RWPE2 (cell line): ENCODE results near the gene IKZF5.
A peak's percentile ranks its signal among the peaks of the same experiment; 100 is the strongest.

ENCODE experiments used
- ATAC-seq: fragments of 200-7000 bp; cut with Tn5 transposase; 3 replicates; pipeline ENCODE4 v1.9.1; 2021; ENCODE audit warnings: low read depth
- DNase-seq: peaks from one replicate; pipeline ENCODE4 v3.0.0-alpha.2; 2020; ENCODE audit warnings: low spot score
- H3K27ac ChIP-seq: fragments of 450-650 bp; 2 replicates; pipeline ENCODE4 v1.5.1; 2017; ENCODE audit warnings: mild to moderate bottlenecking; ENCODE audit not compliant: poor library complexity, severe bottlenecking
- H3K27me3 ChIP-seq: fragments of 250-450 bp; sonication (Bioruptor Pico); 2 replicates; pipeline ENCODE4 v1.5.1; 2021; ENCODE audit warnings: mild to moderate bottlenecking, moderate library complexity; ENCODE audit not compliant: insufficient read depth, poor library complexity, severe bottlenecking
- H3K36me3 ChIP-seq: fragments of 250-450 bp; sonication (Bioruptor Pico); 2 replicates; pipeline ENCODE4 v1.5.1; 2020; ENCODE audit warnings: low read depth, mild to moderate bottlenecking, moderate library complexity
- H3K4me1 ChIP-seq: fragments of 250-450 bp; sonication (Bioruptor Pico); 2 replicates; pipeline ENCODE4 v1.5.1; 2021; ENCODE audit warnings: mild to moderate bottlenecking, moderate library complexity; ENCODE audit not compliant: insufficient read depth, poor library complexity, severe bottlenecking
- H3K4me3 ChIP-seq: fragments of 250-450 bp; sonication (Bioruptor Pico); 2 replicates; pipeline ENCODE4 v1.5.1; 2021; ENCODE audit warnings: mild to moderate bottlenecking, moderate library complexity; ENCODE audit not compliant: severe bottlenecking
- H3K9me3 ChIP-seq: fragments of 250-450 bp; sonication (Bioruptor Pico); 2 replicates; pipeline ENCODE4 v1.5.1; 2021; ENCODE audit warnings: mild to moderate bottlenecking, moderate library complexity; ENCODE audit not compliant: severe bottlenecking
- TF ChIP-seq, protein P1 (sequence below): fragments of 450-650 bp; IDR thresholded peaks from one replicate; pipeline ENCODE4 v1.5.1; 2017; ENCODE audit warnings: mild to moderate bottlenecking, moderate library complexity; ENCODE audit not compliant: poor library complexity, severe bottlenecking

Gene IKZF5

DNA sequence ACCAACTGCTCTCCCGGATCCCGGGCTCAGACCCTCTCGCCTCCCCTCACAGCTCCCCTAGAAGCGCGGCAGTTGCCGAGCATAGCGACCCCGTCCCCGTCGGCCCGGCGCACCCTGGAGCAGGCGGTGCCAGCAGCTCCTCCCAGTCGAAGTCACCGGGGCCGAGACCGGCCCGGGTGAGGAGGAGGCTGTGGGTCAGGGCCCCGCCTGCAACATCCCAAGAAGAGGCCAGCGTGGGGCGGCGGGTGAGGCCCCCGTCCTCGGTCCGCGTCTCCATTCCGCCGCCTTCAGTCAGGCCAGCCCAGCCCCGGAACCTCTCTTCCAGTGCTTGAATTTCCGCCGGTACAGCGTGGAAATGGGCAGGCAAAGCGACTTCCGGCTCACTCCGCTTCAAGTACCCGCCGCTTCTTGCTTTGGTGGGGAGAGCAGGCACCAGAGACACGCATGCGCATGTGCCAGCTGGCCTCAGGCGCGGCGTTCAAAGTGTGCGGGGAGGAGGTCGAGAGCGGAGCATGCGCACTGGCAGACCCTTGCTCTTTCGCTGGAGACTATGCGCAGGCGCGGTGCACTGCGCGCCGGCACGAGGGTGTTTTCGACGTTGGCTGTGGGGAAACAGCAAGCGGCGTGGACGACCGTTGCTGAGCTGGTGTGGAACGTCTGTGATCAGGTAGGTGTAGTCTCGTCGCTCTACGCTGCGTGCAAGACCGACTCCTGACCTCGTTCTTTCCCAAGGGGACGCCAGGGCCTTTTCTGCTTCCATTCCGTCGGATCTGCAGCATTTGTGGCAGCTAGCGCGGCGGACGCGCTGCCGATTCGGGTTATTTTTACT, 54.5 kb downstream of the IKZF5 start, which contains the start of gene C10orf88:
Gene C10orf88 (minus strand): TSS at position 326 of the 829 bp plus-strand sequence. CDS start 49 bp downstream, at position 277.
- H3K4me1 ChIP-seq: peaks cover 21% of the 10 kb centered on the region
- H3K27ac ChIP-seq: peak within 1 kb of the TSS; percentile 33
- H3K9me3 ChIP-seq: no peaks in the 10 kb centered on the region
- H3K36me3 ChIP-seq: peaks cover 31% of the 10 kb centered on the region
- ATAC-seq: peak; percentile 99
- TF ChIP-seq, protein P1, sequence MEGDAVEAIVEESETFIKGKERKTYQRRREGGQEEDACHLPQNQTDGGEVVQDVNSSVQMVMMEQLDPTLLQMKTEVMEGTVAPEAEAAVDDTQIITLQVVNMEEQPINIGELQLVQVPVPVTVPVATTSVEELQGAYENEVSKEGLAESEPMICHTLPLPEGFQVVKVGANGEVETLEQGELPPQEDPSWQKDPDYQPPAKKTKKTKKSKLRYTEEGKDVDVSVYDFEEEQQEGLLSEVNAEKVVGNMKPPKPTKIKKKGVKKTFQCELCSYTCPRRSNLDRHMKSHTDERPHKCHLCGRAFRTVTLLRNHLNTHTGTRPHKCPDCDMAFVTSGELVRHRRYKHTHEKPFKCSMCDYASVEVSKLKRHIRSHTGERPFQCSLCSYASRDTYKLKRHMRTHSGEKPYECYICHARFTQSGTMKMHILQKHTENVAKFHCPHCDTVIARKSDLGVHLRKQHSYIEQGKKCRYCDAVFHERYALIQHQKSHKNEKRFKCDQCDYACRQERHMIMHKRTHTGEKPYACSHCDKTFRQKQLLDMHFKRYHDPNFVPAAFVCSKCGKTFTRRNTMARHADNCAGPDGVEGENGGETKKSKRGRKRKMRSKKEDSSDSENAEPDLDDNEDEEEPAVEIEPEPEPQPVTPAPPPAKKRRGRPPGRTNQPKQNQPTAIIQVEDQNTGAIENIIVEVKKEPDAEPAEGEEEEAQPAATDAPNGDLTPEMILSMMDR: no peak
- H3K27me3 ChIP-seq: no peaks in the 10 kb centered on the region
- H3K4me3 ChIP-seq: peak within 1 kb of the TSS; percentile 59
- peak; percentile 97 for DNase-seq

DNA sequence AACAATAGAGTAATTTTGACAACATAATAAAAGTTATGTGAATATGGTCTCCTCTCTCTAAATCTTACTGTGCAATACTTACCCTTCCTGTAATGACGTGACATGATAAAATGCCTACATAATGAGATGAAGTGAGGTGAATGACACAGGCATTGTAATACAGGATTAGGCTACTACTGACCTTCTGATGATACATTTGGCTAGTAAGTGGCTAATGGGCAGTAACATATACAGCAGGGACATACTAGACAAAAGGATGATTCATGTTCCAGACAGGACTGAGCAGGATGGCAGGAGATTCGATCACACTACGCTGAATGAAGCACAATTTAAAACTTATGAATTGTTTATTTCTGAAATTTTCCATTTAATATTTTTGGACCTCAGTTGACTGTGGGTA, 59.3 kb downstream of the IKZF5 start:
- DNase-seq (no peak), ATAC-seq (no peak)
- peaks cover 68% of the 10 kb centered on the region for H3K36me3 ChIP-seq
- H3K27me3 ChIP-seq: no peaks in the 10 kb centered on the region
- H3K4me3 ChIP-seq: no peak overlapping the region
- TF ChIP-seq, protein P1: no peak
- no peaks in the 10 kb centered on the region for H3K9me3 ChIP-seq
- no peak overlapping the region for H3K27ac ChIP-seq
- H3K4me1 ChIP-seq: peaks cover 4% of the 10 kb centered on the region
